ENCODE measurements around the gene PRIMA1.

Gene PRIMA1

GRCh38 chr14:93708311-93708734 lies 80.0 kb downstream of the PRIMA1 start:
- DNase-seq = no peak

DNA sequence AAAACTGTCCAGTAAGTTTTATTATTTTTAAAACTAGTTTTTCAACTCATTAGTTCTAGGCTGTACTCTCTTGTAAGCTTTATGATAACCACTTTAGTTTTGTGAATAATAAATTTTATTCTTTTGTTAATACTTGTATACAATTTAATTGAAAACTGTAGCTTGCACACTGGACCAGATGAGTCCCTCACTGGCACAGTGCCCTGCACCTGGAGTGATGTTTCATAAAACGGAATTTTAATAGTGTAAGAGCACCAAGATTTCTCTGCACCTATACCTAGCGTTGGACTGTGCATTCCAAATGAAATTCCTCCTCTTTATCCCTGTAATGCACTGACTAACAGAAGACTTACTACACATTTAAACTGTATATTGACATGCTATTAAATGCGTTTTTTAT lies 80.8 kb downstream of the PRIMA1 start:
- DNase-seq = no peak

GRCh38 chr14:93706360-93706955 lies 81.8 kb downstream of the PRIMA1 start:
- DNase-seq = no peak

DNA sequence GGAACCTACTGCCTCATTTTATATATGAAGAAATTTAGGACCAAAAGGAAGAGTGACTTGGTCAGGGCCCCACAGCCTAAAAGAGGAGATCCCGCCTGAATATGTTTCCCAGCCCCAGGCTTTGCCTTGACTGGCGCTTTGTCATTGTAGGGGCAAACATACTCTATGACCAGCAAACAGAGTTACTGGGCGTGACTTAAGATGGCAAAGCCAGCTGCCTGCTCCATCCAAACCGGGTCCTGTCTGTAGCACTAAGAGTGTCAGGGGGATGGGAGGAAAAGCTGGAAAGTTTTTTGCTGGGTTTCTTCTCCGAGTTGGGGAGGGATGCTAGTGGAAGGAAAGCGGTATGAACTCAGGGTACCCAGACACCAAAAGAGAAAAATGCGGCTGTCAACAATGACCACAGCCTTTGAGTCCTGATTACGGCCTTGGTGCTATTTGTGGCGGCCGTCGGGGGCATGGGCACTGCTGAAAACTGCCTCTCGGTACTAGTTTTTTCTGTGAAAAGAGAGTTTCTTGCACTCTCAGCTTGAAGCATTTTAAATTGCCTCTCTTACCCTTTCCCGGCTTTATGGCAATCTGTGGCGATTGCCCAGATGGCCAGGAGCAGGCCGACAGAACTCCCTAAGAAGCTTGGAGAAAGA lies 82.7 kb downstream of the PRIMA1 start:
- no peak for DNase-seq

- no peak for DNase-seq
Measured at GRCh38 chr14:93703941-93704340, 84.3 kb downstream of the PRIMA1 start.

- DNase-seq = no peak
Measured at GRCh38 chr14:93702946-93703345, 85.3 kb downstream of the PRIMA1 start.

DNA sequence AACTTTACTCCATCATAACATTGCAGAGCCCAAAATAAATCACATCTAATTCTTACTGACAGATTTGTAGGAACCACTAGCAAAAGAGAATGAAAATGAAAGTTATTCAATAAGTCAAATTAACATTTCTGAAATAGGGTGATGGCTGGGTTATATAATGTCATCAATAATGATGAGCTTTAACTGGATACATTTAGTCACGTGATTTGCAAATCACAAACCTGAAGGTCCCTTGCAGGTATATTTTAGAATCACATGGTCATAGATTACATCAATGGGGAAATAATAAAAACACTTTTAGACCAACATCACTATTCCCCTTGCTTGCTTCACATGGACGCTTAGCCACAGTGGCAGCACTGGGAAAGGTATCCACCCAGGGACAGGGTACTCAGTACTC lies 86.7 kb downstream of the PRIMA1 start:
- no peak for DNase-seq

DNA sequence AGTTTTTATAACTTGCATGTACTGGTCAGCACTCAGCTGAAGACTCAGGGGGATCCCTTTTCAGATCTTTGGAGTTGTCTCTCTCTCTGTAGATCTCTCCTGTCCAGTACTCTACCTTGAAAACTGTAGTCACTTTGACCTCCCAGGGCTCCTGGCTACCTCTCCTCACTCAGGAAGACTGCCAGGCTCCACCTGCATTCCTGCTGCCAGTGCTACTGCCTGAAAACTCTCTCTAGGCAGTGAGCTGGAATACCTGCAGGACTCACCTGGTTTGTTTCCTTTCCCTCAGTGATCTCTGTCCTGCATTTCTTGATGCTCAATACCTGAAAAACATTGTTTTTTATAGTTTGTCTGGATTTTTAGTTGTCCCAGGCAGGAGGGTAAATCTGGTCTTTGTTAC lies 87.4 kb downstream of the PRIMA1 start:
- no peak for DNase-seq

GRCh38 chr14:93693914-93694313 lies 94.4 kb downstream of the PRIMA1 start:
- DNase-seq = no peak

DNA sequence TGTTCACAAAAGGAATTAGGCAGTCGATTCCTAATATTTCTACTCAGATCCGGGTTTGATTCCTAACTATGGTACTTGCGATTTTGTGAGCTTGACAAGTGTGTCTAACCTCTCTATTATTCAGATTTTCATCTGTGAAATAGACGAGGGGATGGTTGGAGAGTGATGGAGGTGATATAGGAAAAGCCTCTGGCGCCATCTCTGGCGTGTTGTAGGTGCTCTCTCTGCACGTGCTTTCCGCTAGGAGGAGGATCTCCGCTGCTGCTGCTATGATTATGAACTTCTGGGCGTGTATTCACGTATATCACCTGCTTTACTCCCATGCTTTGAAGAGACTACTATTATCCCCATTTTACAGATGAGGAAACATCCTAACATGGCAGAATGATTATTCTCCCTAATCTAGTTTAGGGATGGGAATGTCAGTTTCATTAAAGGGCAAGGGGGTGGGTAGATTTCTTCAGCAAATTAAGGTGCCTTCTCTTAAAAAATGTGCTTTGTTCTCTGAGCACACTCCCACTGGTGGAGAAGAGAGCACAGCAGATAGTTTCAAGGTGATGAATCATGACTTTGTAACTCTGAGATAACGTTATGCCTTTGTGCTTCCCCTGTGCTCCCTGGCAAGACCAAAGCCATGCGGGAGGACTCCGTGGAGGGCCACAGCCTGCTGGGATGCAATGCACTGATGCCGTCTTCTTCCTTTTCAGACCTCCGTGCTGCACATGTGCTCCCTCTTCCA lies 97.1 kb downstream of the PRIMA1 start:
- DNase-seq = no peak

DNA sequence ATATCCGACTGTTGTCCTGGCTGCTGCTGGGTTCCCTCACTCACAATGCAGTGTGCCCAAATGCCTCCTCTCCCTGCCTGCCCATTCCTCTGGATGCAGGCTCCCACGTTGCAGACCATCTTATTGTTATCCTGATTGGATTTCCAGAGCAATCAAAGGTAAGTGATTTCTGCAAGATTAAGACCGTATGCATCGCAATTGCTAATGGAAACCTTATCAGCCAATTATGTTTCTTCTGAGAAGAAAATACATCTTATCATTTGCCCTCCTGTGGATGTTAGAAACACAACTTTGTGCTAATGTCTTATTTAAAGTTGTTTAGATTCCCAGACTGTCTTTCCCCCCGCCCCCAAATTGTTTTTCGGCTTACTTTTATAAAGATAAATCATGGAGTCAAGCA lies 98.1 kb downstream of the PRIMA1 start:
- DNase-seq = no peak

GRCh38 chr14:93688820-93689219 lies 99.5 kb downstream of the PRIMA1 start:
- DNase-seq = no peak

GRCh38 chr14:93688239-93688666 lies 100.0 kb downstream of the PRIMA1 start:
- no peak for DNase-seq

DNA sequence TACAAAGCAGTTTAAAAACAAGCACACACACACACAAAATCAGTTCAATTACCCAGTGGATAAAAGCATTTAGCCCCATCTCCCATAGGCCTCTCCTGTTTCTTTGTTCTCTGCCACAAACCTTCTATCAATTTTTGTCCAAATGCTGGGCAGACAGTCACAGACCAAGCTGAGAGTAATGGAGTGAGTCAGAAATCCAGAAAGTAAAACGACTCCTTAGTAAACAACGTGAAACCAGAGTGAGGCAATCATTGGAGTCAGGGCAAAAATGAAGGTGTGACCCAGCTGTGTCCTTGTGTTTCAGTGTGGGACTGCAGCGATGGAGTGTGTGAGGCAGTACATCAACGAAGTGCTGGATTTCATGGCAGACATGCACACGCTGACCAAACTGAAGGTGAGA lies 102.0 kb downstream of the PRIMA1 start:
- no peak for DNase-seq

GRCh38 chr14:93685121-93685895 lies 103.0 kb downstream of the PRIMA1 start:
- no peak for DNase-seq

GRCh38 chr14:93683226-93683625 lies 105.1 kb downstream of the PRIMA1 start:
- DNase-seq = no peak

- no peak for DNase-seq
Measured at GRCh38 chr14:93682459-93682858, 105.8 kb downstream of the PRIMA1 start.

DNA sequence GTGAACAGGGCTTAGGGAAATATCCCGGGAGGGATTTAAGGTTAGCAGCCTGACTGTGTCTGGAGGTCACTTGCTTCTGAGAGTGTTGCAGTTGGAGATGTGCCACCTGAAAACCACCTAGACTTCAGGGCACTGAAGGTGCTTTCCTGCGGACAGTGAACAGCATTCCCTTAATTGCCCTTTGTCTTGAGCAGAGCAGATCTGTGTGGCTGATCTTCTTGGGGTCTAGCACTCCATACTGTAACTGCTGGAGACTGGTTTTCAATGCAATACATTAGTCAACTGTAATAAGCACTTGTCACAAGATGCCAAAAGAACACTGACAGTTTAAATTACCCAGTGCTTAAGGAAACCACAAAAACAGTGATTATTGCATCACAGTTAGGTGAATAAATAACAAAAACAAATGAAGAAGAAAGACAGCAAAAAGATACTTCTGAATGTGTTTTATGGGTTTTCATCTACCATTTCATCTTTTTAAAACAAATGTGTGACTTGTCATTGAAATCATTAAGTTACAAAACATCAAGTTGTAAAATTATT lies 111.8 kb downstream of the PRIMA1 start:
- DNase-seq = no peak

DNA sequence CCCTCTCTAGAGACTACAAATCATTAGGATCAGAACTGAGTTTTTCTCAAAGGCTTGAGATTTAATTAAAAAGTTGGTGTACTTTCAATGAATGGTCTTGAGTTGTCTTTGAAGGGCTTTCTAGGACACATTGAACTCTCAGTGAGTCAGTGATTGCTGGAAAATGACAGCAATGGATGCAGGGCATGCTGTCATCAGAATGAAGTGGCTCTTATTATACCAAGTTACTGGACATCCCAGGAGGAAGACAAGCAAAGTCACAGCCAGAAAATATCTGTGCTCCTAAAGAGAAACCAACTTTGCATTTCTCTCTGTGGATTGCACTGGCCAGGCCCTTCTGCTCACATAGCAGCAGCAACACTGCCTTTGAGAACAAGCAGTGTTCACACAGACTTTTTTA lies 112.6 kb downstream of the PRIMA1 start:
- DNase-seq = no peak

GRCh38 chr14:93674343-93674742 lies 113.9 kb downstream of the PRIMA1 start:
- DNase-seq = no peak

DNA sequence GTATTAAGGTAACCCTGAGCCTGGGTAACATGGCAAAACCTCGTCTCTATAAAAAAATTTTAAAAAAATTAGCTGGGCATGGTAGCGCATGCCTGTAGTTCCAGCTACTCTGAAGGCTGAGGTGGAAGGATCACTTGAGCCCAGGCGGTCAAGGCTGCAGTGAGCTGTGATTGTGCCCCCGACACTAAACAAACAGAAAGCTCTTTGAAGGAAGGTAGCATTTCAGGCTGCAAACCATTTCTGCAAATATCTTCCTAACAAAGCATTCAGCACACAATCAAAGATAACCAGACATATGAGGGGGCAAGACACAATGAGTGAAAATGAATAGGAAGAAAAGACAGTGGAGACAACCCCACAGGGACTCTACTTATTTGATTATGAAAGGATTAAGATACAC lies 118.7 kb downstream of the PRIMA1 start:
- no peak for DNase-seq

Measured in NCI-H1092 treated with DMSO at 0.1 percent for 48 hours (cell line).